ENCODE data around the gene MED12L. TPM values are rescaled to one million over a fixed set of nuclear protein-coding genes. Genes with fewer than 3 reads are reported as not detected.

The MED12L gene
- total and polyA plus RNA-seq, 2 donors (not counting 1 experiment from before 2014, with no cell fraction given), result 0.94 to 4.3 TPM

GRCh38 chr3:151428386-151428785, 342.9 kb downstream of the MED12L start:
- no peaks in the 10 kb centered on the region for H4K20me1 ChIP-seq (ENCODE audit: control insufficient read depth, extremely low read depth, insufficient read depth, low read length)
- no peak overlapping the region for H3K27ac ChIP-seq (ENCODE audit: insufficient read depth, low read length)
- H3K27me3 ChIP-seq (ENCODE audit: control insufficient read depth, insufficient read depth, low read length), result no peaks in the 10 kb centered on the region
- no peak for DNase-seq (ENCODE audit: low read depth in 2 of 2)
- H2AFZ ChIP-seq (ENCODE audit: low read length), result no peak overlapping the region
- no peak for TF ChIP-seq EZH2 (IDR thresholded peaks at IDR 0.05; ENCODE audit: low read length, missing control alignments)
- TF ChIP-seq CTCF (conservative IDR thresholded peaks at IDR 0.05 in 1 of 2, IDR thresholded peaks at IDR 0.05 in 1 of 2; ENCODE audit: low read depth in 1 of 2, low read length in 2 of 2), result no peak
- no peaks in the 10 kb centered on the region for H3K9me3 ChIP-seq (ENCODE audit: control insufficient read depth, insufficient read depth, low read depth, low read length)
- H3K4me3 ChIP-seq (replicated peaks in 1 of 4; ENCODE audit: control extremely low read depth in 1 of 4, insufficient read depth in 1 of 4, low read depth in 3 of 4, low read length in 4 of 4), result no peak overlapping the region
- H3K36me3 ChIP-seq (ENCODE audit: control insufficient read depth, insufficient read depth, low read length), result no peaks in the 10 kb centered on the region
- no peaks in the 10 kb centered on the region for H3K79me2 ChIP-seq (ENCODE audit: control insufficient read depth, insufficient read depth, low read length)
- H3K4me2 ChIP-seq (ENCODE audit: extremely low read depth, insufficient read depth, low read length), result no peak overlapping the region
- H3K4me1 ChIP-seq (ENCODE audit: control insufficient read depth, extremely low read depth, insufficient read depth, low read length), result peaks cover 8% of the 10 kb centered on the region
- H3K9ac ChIP-seq (ENCODE audit: insufficient read depth, low read length), result no peak overlapping the region

- Histone ChIP-seq H3K9me3 (ENCODE audit: control insufficient read depth, insufficient read depth, low read depth, low read length) (no peaks in the 10 kb centered on the region), H3K79me2 (ENCODE audit: control insufficient read depth, insufficient read depth, low read length) (no peaks in the 10 kb centered on the region), H3K9ac (ENCODE audit: insufficient read depth, low read length) (no peak overlapping the region), H2AFZ (ENCODE audit: low read length) (no peak overlapping the region), H3K4me1 (ENCODE audit: control insufficient read depth, extremely low read depth, insufficient read depth, low read length) (peaks cover 7% of the 10 kb centered on the region), H3K4me3 (replicated peaks in 1 of 4; ENCODE audit: control extremely low read depth in 1 of 4, insufficient read depth in 1 of 4, low read depth in 3 of 4, low read length in 4 of 4) (no peak overlapping the region), H4K20me1 (ENCODE audit: control insufficient read depth, extremely low read depth, insufficient read depth, low read length) (no peaks in the 10 kb centered on the region), H3K36me3 (ENCODE audit: control insufficient read depth, insufficient read depth, low read length) (no peaks in the 10 kb centered on the region), H3K27ac (ENCODE audit: insufficient read depth, low read length) (no peak overlapping the region), H3K4me2 (ENCODE audit: extremely low read depth, insufficient read depth, low read length) (no peak overlapping the region), H3K27me3 (ENCODE audit: control insufficient read depth, insufficient read depth, low read length) (no peaks in the 10 kb centered on the region)
- DNase-seq (ENCODE audit: low read depth in 2 of 2), result peak in 1 of 2 donors; percentile 61
- TF ChIP-seq EZH2 (IDR thresholded peaks at IDR 0.05; ENCODE audit: low read length, missing control alignments) (no peak), CTCF (conservative IDR thresholded peaks at IDR 0.05 in 1 of 2, IDR thresholded peaks at IDR 0.05 in 1 of 2; ENCODE audit: low read depth in 1 of 2, low read length in 2 of 2) (no peak)
Observed at GRCh38 chr3:151430821-151431484, 345.5 kb downstream of the MED12L start.

- H3K27ac ChIP-seq (ENCODE audit: insufficient read depth, low read length), result no peak overlapping the region
- TF ChIP-seq CTCF (conservative IDR thresholded peaks at IDR 0.05 in 1 of 2, IDR thresholded peaks at IDR 0.05 in 1 of 2; ENCODE audit: low read depth in 1 of 2, low read length in 2 of 2) (no peak), EZH2 (IDR thresholded peaks at IDR 0.05; ENCODE audit: low read length, missing control alignments) (no peak)
- DNase-seq (ENCODE audit: low read depth in 2 of 2), result peak; percentile 67 to 98
- H3K4me2 ChIP-seq (ENCODE audit: extremely low read depth, insufficient read depth, low read length), result no peak overlapping the region
- H2AFZ ChIP-seq (ENCODE audit: low read length), result no peak overlapping the region
- H3K4me3 ChIP-seq (replicated peaks in 1 of 4; ENCODE audit: control extremely low read depth in 1 of 4, insufficient read depth in 1 of 4, low read depth in 3 of 4, low read length in 4 of 4), result no peak overlapping the region
- no peaks in the 10 kb centered on the region for H3K36me3 ChIP-seq (ENCODE audit: control insufficient read depth, insufficient read depth, low read length)
- H3K9ac ChIP-seq (ENCODE audit: insufficient read depth, low read length), result no peak overlapping the region
- H3K9me3 ChIP-seq (ENCODE audit: control insufficient read depth, insufficient read depth, low read depth, low read length), result no peaks in the 10 kb centered on the region
- no peaks in the 10 kb centered on the region for H3K27me3 ChIP-seq (ENCODE audit: control insufficient read depth, insufficient read depth, low read length)
- H4K20me1 ChIP-seq (ENCODE audit: control insufficient read depth, extremely low read depth, insufficient read depth, low read length), result no peaks in the 10 kb centered on the region
- no peaks in the 10 kb centered on the region for H3K79me2 ChIP-seq (ENCODE audit: control insufficient read depth, insufficient read depth, low read length)
- peaks cover 8% of the 10 kb centered on the region for H3K4me1 ChIP-seq (ENCODE audit: control insufficient read depth, extremely low read depth, insufficient read depth, low read length)
Observed at GRCh38 chr3:151431940-151432339, 346.5 kb downstream of the MED12L start.

Data from fibroblast of lung (primary cell).